Common myeloid progenitor, CD34-positive (primary cell): ENCODE data around the gene THBD.

Source experiments
- CTCF ChIA-PET: fragments of 350-600 bp; sonication (Branson Sonifier 250); formaldehyde crosslinking; loops from one replicate; lab custom pipeline; 2021; ENCODE audit warnings: antibody characterized with exemption; lab: Charles Lee
- POLR2A ChIA-PET: fragments of 350-600 bp; sonication (Branson Sonifier 250); formaldehyde crosslinking; loops from one replicate; lab custom pipeline; 2021; ENCODE audit warnings: antibody characterized with exemption; lab: Charles Lee
- DNase-seq, 3 donors: peaks; one replicate each; pipeline versions ENCODE4 v3.0.0 to v3.0.0-alpha.2; 2013
- H3K27ac ChIP-seq, 2 experiments: 1 replicate in 1 of 2; 2 replicates in 1 of 2; pipeline ENCODE4 v1.7.0; 2013; ENCODE audit warnings: inconsistent platforms in 2 of 2, low read length in 2 of 2, mild to moderate bottlenecking in 2 of 2, low read depth in 1 of 2, moderate library complexity in 1 of 2; ENCODE audit not compliant: severe bottlenecking in 2 of 2, insufficient read depth in 1 of 2, poor library complexity in 1 of 2
- H3K27me3 ChIP-seq, 5 experiments: replicated peaks in 2 of 5; 1 replicate in 3 of 5; 2 replicates in 2 of 5; pipeline versions ENCODE4 v1.6.1 to v1.7.0; 2013; ENCODE audit warnings: low read length in 4 of 5, mild to moderate bottlenecking in 2 of 5, moderate library complexity in 2 of 5, inconsistent platforms in 1 of 5; ENCODE audit not compliant: insufficient read depth in 5 of 5, control insufficient read depth in 4 of 5
- H3K36me3 ChIP-seq, 4 experiments: 1 replicate in 2 of 4; 2 replicates in 2 of 4; pipeline versions ENCODE4 v1.6.1 to v1.7.0; 2013; ENCODE audit warnings: low read length in 3 of 4, control low read depth in 1 of 4, mild to moderate bottlenecking in 1 of 4; ENCODE audit not compliant: control insufficient read depth in 4 of 4, insufficient read depth in 4 of 4
- H3K4me1 ChIP-seq, 4 experiments: 1 replicate in 3 of 4; 2 replicates in 1 of 4; pipeline versions ENCODE4 v1.6.1 to v1.7.1; 2013; ENCODE audit warnings: low read length in 3 of 4, mild to moderate bottlenecking in 3 of 4, control low read depth in 1 of 4, inconsistent platforms in 1 of 4, moderate library complexity in 1 of 4; ENCODE audit not compliant: control insufficient read depth in 4 of 4, insufficient read depth in 4 of 4; ENCODE audit errors: control extremely low read depth in 1 of 4
- H3K4me3 ChIP-seq, 7 experiments: 1 replicate in 4 of 7; 2 replicates in 3 of 7; pipeline versions ENCODE4 v1.5.1 to v1.7.0; 2013; ENCODE audit warnings: mild to moderate bottlenecking in 7 of 7, low read length in 6 of 7, moderate library complexity in 6 of 7, inconsistent platforms in 2 of 7, low read depth in 2 of 7, control low read depth in 1 of 7; ENCODE audit not compliant: insufficient read depth in 4 of 7, control insufficient read depth in 1 of 7; ENCODE audit errors: extremely low read depth in 1 of 7
- H3K9me3 ChIP-seq, 5 experiments: 1 replicate in 4 of 5; 2 replicates in 1 of 5; pipeline versions ENCODE4 v1.6.1 to v1.7.1; 2013; ENCODE audit warnings: low read length in 4 of 5, mild to moderate bottlenecking in 2 of 5, inconsistent platforms in 1 of 5, low read depth in 1 of 5, moderate library complexity in 1 of 5; ENCODE audit not compliant: control insufficient read depth in 4 of 5, insufficient read depth in 2 of 5; ENCODE audit errors: control extremely low read depth in 1 of 5
- WGBS: methylation state at CpG from one replicate; pipeline ENCODE4 v1.1.5; 2013; ENCODE audit not compliant: insufficient coverage; 5-methylcytosine and 5-hydroxymethylcytosine counted together

The THBD gene

GRCh38 chr20:23063168-23063567 is 13.7 kb upstream of the THBD start:
- no peaks in the 10 kb centered on the region for H3K36me3 ChIP-seq
- H3K27ac ChIP-seq, result no peak overlapping the region
- no peaks in the 10 kb centered on the region for H3K27me3 ChIP-seq
- ChIA-PET POLR2A (no interaction called here), CTCF (interaction anchor here (1.1 to 7.3 kb wide), 3 partner anchors 10 to 116 kb away, joined by 3 to 40 read pairs (median 11); partner anchors contain the start of gene THBD)
- peaks cover 0 to 24% (median 5%) of the 10 kb centered on the region in 4 experiments for H3K4me1 ChIP-seq
- no peaks in the 10 kb centered on the region for H3K9me3 ChIP-seq
- WGBS, result 95% methylated on average over 3 of the region's 3 CpGs
- no peak overlapping the region for H3K4me3 ChIP-seq
- DNase-seq, result no peak

GRCh38 chr20:23062632-23063031 is 13.2 kb upstream of the THBD start:
- Histone ChIP-seq H3K36me3 (no peaks in the 10 kb centered on the region), H3K27me3 (no peaks in the 10 kb centered on the region), H3K4me3 (no peak overlapping the region), H3K27ac (no peak overlapping the region), H3K9me3 (no peaks in the 10 kb centered on the region), H3K4me1 (peaks cover 0 to 24% (median 5%) of the 10 kb centered on the region in 4 experiments)
- ChIA-PET CTCF (interaction anchor here (0.9 to 7.3 kb wide), 5 partner anchors 9 to 117 kb away, joined by 3 to 40 read pairs (median 5); partner anchors contain the start of gene THBD), POLR2A (no interaction called here)
- no peak for DNase-seq

GRCh38 chr20:23061734-23062561 is 12.5 kb upstream of the THBD start:
- peak in 2 of 3 donors; percentile 45 to 46 for DNase-seq
- Histone ChIP-seq H3K27me3 (no peaks in the 10 kb centered on the region), H3K4me3 (no peak overlapping the region), H3K9me3 (no peaks in the 10 kb centered on the region), H3K27ac (no peak overlapping the region), H3K4me1 (peaks cover 0 to 24% (median 5%) of the 10 kb centered on the region in 4 experiments), H3K36me3 (no peaks in the 10 kb centered on the region)
- CTCF ChIA-PET, result interaction anchor here (0.8 to 7.3 kb wide), 11 partner anchors 8 to 279 kb away, joined by 3 to 40 read pairs (median 5); partner anchors contain the start of genes CD93 and THBD
- 73% methylated on average over 5 of the region's 8 CpGs for WGBS
- POLR2A ChIA-PET, result no interaction called here

GRCh38 chr20:23061262-23061661 is 11.8 kb upstream of the THBD start:
- no peak overlapping the region for H3K27ac ChIP-seq

GRCh38 chr20:23060629-23061028 is 11.2 kb upstream of the THBD start:
- CTCF ChIA-PET, result interaction anchor here (0.7 to 7.3 kb wide), 8 partner anchors 10 to 281 kb away, joined by 3 to 40 read pairs (median 4); partner anchors contain the start of genes CD93 and THBD

More at GRCh38 chr20:23061262-23061661, 11.8 kb upstream of the THBD start:
- Histone ChIP-seq H3K4me1 (peaks cover 0 to 24% (median 5%) of the 10 kb centered on the region in 4 experiments), H3K9me3 (peaks cover 0 to 3% (median 0%) of the 10 kb centered on the region in 5 experiments), H3K36me3 (no peaks in the 10 kb centered on the region), H3K27me3 (no peaks in the 10 kb centered on the region), H3K4me3 (no peak overlapping the region)
- 89% methylated on average over 3 of the region's 5 CpGs for WGBS
- CTCF ChIA-PET, result interaction anchor here (0.8 to 7.3 kb wide), 7 partner anchors 11 to 280 kb away, joined by 3 to 40 read pairs (median 6); partner anchors contain the start of genes CD93 and THBD
- POLR2A ChIA-PET, result interaction anchor here (1.1 kb wide), 1 partner anchor 55 kb away, joined by 3 read pairs; no protein-coding TSS in a partner anchor
- no peak for DNase-seq

GRCh38 chr20:23059846-23060245 is 10.4 kb upstream of the THBD start:
- Histone ChIP-seq H3K27ac (no peak overlapping the region), H3K36me3 (no peaks in the 10 kb centered on the region), H3K9me3 (peaks cover 0 to 3% (median 0%) of the 10 kb centered on the region in 5 experiments), H3K27me3 (no peaks in the 10 kb centered on the region), H3K4me3 (no peak overlapping the region), H3K4me1 (peaks cover 0 to 24% (median 5%) of the 10 kb centered on the region in 4 experiments)
- 0% methylated on average over 1 of the region's 3 CpGs for WGBS
- ChIA-PET POLR2A (interaction anchor here (1.1 kb wide), 1 partner anchor 56 kb away, joined by 3 read pairs; no protein-coding TSS in a partner anchor), CTCF (interaction anchor here (0.6 to 7.3 kb wide), 6 partner anchors 10 to 281 kb away, joined by 3 to 40 read pairs (median 4); partner anchors contain the start of gene THBD)
- DNase-seq, result peak in 2 of 3 donors; percentile 56 to 62

More at GRCh38 chr20:23060629-23061028, 11.2 kb upstream of the THBD start:
- H3K27ac ChIP-seq, result no peak overlapping the region
- H3K27me3 ChIP-seq, result no peaks in the 10 kb centered on the region
- H3K4me1 ChIP-seq, result peaks cover 0 to 24% (median 5%) of the 10 kb centered on the region in 4 experiments
- no peak for DNase-seq
- H3K36me3 ChIP-seq, result no peaks in the 10 kb centered on the region
- H3K9me3 ChIP-seq, result peaks cover 0 to 3% (median 0%) of the 10 kb centered on the region in 5 experiments
- POLR2A ChIA-PET, result interaction anchor here (1.1 kb wide), 1 partner anchor 55 kb away, joined by 3 read pairs; no protein-coding TSS in a partner anchor
- H3K4me3 ChIP-seq, result no peak overlapping the region
- WGBS, result 89% methylated on average over 3 of the region's 4 CpGs
